DMS 273 treated with DMSO at 0.1 percent for 48 hours (cell line): Measurements from ENCODE around the gene PPIL1.

Experiments
- DNase-seq: peaks from one replicate; lab custom pipeline; 2025; lab: John Stamatoyannopoulos, UW

Gene PPIL1

DNA sequence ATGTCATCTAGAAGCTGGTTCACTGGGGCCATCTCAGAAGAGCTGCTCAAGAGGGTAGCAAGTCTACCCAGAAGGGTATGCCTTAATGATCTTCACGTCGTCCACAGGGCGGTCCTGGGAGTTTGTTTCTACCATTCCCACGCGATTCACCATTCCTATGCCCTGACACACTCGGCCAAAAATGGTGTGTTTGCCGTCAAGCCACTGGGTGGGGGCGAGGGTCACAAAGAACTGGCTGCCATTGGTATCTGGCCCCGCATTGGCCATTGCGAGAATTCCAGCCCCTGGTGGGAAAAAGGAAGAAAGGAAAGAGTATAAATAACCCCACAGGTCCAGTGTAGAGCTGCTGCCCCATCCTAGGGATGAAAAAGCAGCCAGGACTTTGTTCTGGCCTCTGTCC, 18.9 kb downstream of the PPIL1 start:
- DNase-seq, result no peak

DNA sequence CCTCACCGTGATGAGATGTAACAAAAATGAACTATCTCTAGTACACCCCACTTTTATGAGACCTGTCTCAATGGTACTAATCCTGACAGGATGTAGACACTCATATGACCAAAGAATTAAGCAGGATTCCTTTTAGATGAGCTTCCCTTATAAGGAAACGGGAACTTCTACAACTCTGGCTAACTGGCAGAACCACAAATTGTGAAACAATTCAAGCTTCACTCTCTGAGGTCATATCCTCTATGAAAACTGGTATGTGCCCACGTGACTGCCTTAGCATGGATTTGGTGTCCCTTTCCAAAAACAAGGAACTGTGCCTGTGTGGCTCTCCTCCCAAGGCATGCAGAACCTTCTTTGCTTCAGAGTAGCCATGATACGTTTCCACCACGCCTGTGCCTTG, 21.3 kb downstream of the PPIL1 start:
- no peak for DNase-seq

- DNase-seq, result no peak
These were observed 22.0 kb downstream of the PPIL1 start for GRCh38 chr6:36852481-36853147.

DNA sequence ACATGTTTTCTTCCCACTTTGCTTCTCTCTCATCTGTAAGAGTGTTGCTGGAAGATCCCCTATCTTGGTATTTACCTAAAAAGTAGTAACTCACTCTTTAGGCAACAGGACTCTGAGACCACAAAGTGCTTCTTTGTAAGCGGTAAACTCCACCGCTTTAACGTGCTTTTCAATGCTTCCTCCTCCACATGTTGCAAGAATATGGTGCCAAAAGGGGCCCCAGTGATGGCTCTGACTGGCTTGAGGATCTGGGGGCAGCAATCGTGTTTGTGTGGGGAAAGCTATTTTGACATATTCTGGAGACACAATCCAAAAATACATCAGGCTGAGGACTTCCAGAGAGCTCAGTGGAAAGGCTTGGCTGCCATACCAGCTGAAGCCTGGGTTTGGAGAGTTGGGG, 23.0 kb downstream of the PPIL1 start:
- DNase-seq, result no peak

- DNase-seq, result peak; percentile 13
These were observed 23.4 kb downstream of the PPIL1 start for GRCh38 chr6:36851149-36851614.

GRCh38 chr6:36850021-36850420, 24.6 kb downstream of the PPIL1 start:
- DNase-seq, result no peak

DNA sequence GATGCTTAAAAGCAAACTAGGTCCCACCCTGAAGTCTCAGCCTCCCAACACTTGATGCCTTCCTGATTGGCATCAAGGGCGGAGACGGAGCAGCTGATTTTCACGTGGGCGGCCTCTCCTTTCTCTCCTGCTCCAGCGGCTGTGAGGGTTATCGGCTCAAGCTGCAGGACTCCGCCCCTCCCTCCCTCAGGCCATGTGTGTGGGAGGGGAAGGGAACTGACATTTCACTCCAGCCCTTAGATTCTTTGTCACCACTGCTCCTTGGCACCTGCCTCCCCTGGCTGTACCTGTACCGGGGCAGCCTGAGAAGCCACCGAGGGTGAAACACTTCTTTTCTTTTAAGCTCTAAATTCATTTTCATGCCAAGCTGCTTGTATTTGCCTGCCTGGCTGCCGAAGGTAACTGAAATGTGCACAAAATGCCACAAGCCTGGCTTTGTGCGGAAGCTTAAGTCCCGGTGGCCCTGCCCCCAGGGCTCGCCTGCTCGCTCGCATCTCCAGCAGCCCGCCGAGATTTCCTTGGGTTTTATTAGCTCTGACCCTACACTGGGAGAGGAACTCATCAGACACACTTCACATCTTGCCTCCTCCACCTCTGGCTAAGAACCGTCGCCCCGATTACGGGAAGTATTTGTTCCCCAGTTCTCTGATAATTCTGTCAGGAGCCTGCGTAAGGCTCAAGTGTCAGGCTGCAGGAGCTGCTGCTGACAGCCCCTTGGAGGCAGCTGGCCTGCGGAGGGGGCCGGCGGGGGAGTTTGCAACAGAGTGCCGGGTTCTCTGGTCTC, 25.8 kb downstream of the PPIL1 start:
- no peak for DNase-seq

DNA sequence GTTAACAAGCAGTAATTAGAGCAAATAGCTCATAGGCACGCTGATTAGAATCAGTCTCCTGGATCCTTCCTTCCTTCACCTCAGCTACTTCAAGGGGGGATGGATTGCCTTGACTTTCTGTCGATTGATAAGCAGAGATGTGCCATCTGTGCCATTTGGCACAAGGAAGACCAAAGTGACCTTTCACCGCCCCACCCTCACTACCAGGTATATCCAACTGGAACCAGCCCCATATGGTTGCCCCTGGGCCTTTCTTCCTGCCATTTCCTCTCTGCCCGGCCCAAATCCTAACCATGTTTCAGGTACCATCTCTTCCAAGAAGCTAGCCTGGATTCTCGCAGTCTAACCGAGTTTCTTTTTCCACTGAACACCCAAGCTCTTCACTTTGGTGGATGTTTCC, 26.6 kb downstream of the PPIL1 start:
- DNase-seq, result no peak

- DNase-seq, result no peak
These were observed 27.5 kb downstream of the PPIL1 start for GRCh38 chr6:36847152-36847551.

DNA sequence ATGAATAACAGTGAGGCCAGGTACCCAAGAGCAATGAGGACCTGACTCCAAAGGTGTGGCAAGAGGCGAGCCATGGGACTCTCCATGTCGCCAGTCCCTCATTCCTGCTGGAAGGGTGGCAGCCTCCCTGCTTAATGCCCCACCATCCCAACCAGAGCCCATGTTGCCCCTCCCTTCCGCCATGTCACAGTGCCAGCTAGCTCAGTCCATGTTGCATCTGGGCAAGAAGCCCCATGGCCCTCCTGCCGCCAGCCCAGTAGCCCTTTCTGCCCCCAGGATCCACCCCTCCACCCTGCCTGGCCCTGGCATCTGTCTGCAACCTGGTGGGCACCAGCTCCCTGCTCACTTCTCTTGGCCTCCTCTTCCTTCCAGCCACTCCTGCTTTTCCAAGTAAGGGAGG, 29.4 kb downstream of the PPIL1 start:
- no peak for DNase-seq

DNA sequence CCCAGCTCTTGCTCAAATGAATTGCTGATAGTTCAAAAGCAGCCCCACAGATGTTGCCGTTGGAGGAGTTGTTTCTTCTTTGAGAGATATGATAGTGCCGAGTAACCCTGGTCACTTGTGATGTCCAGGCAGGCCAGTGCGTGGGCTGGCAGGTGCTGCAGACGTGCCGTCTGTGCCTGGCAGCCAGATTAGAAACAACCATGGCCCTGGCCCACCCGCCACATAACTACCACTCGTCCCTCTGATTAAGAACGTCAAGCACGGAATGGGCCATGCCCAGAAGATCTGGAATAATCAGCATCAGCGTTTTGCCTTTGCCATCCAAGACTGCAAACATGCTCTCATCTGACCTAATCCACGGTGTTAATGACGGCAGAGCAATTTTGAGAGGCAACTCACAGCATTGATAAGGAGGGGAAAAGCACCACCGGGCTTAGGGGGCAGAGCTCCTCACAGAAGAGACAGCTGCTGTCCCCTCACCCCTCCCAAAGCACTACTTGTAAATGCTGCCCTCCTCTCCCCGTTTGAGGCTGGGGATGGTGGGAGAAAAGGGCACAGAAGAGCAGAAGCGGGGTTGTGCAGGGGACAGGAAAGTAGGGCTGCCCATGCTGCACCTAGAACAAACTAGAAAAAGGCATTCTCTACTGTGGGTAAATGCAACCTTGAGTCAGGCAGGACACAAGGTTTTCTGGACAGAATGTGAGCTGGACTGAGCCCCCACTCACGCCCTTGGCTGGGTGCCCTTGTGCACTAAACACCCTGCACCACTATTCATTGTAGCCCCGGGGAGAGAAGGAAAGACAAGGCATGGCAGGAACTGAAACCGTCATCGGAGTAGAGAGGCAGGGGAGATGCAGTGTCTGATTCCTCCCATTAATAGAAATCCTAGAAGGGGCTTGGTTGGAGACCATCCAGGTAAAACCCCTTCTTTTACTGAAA, 30.1 kb downstream of the PPIL1 start:
- DNase-seq, result no peak

GRCh38 chr6:36843170-36843569, 31.4 kb downstream of the PPIL1 start:
- no peak for DNase-seq

DNA sequence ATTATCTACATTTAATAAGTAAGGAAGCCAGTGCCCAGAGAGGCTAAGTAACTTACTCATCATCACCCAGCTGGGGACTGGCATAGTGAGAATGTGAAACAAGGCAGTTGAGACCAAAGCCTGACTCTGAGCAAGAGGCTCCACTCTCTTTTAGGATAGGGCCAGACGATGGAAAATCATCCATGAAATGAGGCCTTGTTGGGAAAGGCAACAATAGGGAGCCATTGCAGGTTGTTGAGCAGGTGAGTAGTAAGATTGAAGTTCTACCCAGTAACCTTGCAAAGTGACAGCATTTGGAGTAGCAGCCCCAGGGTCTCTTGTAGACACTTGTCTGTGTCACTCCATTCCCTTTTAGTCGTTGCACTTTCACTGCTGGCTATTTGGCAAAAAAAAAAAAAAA, 32.8 kb downstream of the PPIL1 start:
- no peak for DNase-seq

GRCh38 chr6:36840432-36841403, 33.9 kb downstream of the PPIL1 start:
- DNase-seq, result no peak

DNA sequence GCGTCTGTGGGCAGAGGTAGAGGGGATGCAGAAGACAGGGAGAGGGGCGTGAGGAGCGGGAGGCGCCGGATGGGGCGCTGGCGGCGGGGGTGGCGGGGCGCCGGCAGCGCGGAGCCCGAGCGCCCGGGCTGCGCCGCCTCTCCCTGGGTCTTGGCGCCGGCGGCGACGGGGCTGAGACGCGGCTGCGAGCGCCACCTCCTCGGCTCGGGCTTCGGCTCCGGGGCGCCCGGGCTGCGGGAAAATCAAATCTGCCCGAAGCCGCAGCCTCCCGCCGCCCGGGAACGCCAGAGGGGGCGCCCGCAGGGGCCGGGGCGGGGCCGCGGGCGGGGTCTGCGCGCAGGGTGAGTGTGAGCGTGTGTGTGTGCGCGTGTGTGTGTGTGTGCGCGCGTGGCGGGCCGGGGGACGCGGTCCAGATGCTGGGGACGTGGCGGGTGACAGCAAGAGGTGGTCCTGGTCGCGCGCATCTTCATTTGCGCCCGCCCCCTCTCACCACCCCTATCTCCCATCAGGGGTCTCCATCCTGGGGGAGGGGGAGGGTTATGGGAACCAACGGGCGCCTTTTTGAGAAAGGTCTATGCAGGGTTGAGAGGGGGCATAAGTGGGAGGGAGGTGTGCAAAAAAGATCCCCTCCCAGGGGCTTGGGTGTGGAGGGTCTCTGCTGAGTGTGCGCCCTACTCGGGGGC, 34.7 kb downstream of the PPIL1 start:
- DNase-seq, result no peak

DNA sequence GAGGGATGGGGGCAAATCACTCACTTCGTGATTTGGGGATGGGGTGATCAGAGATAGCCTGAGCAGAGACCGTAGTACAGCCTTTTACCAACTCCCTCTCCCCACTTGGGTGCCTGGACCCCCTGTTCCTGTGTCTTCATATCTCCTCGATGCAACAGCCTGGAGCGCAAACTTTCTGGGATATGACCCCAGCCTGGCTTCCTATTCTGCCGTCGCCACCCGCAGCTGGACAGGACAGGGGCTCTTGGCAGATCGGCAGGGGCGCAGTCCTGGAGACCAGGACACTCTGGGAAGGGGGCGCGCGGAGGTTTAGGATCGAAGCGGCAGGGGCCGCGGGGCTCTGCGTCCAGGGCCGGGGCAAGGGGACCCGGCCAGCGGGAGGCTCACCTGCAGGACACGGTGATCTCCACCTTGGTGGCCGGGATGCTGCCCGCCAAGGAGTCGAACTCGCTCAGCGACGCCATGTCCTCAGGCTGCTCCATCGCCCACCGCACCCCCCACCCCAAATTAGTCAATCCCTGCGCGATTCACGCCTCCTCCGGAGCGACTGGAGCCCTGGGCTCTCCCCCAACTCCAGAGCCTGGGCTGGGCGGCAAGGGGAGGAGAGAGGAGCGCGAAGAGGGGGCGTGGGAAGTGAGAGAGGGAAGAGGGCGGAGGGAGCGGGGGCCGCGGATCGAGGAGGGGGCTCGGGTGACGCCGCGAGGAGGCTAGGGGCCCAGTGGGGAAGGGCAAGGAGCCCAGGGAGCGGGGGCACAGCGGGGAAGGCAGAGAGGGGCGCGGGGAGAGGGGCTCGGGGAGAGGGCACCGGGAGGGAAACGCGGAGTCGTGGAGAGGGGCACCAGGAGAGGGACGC, 35.5 kb downstream of the PPIL1 start, which contains the start of gene CPNE5:
TSS of gene CPNE5 (minus strand) at position 549 of the 853 bp plus-strand sequence. CDS start at position 482, 67 bp downstream.
- DNase-seq, result no peak

DNA sequence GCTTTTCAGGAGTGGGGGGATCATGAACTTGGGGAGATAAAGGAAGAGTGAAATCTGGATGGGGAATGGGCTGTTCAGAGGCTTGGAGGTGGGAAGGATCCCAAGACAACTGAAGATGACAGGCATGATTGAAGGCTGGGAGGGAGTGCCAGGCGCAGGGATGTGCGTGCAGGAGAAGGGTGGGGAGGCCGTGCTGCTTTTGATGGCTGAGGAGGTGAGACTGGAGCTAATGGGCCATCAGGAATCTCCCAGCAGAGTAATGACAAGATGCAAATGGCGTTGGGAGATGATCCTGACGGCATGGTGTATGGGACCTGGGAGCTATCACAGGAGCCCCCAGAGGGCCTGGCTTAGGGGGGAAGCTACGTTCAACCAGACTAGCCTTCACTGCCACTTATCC, 36.9 kb downstream of the PPIL1 start:
- no peak for DNase-seq

DNA sequence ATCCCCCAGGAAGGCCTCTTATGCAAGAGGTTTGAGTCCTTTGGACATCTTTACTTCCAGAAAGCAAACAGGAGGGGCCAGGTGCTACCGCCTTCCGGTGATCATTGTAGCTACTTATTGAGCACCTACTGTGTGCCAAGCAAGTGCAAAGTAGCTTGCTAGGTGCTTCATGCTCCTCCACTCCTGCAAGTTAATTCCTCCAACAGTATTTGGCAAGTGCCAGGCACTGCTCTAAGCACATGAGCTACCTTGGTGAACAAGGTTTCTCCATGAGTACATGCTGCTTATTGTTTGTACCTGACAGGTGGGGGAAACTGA, 37.6 kb downstream of the PPIL1 start:
- no peak for DNase-seq

- no peak for DNase-seq
These were observed 38.2 kb downstream of the PPIL1 start for GRCh38 chr6:36836111-36837021.
